Upper lobe of left lung (tissue), 6 donors: ENCODE data around the gene CLPSL1. TPM values are rescaled to one million over a fixed set of nuclear protein-coding genes. Genes with fewer than 3 reads are reported as not detected.

Experiments
- ATAC-seq, 2 donors: fragments of 200-7000 bp; cut with Tn5 transposase; one replicate each; pipeline ENCODE4 v1.9.1; 2022; ENCODE audit warnings: mild to moderate bottlenecking in 2 of 2, moderate library complexity in 2 of 2; ENCODE audit not compliant: low FRiP score in 2 of 2
- DNase-seq, 2 donors: peaks; one replicate each; pipeline ENCODE4 v3.0.0-alpha.2; 2019 to 2020
- H3K27ac ChIP-seq, 4 donors: fragments of 200-600 bp; sonication (generic); one replicate each; pipeline ENCODE4 v1.5.1; 2016 to 2019
- H3K27me3 ChIP-seq, 4 donors: fragments of 200-600 bp; sonication (generic); one replicate each; pipeline ENCODE4 v1.5.1; 2017 to 2019
- H3K36me3 ChIP-seq, 4 donors: fragments of 200-600 bp; sonication (generic); one replicate each; pipeline ENCODE4 v1.5.1; 2016 to 2019
- H3K4me1 ChIP-seq, 4 donors: fragments of 200-600 bp; sonication (generic); one replicate each; pipeline ENCODE4 v1.5.1; 2018 to 2019
- H3K4me3 ChIP-seq, 4 donors: fragments of 200-600 bp; sonication (generic); one replicate each; pipeline ENCODE4 v1.5.1; 2017 to 2019; ENCODE audit warnings: mild to moderate bottlenecking in 2 of 4, moderate library complexity in 1 of 4
- H3K9me3 ChIP-seq, 4 donors: fragments of 200-600 bp; sonication (generic); one replicate each; pipeline ENCODE4 v1.5.1; 2018 to 2019
- CTCF ChIP-seq, 6 experiments: fragments of 450-650 bp in 4 of 6; fragments of 200-600 bp in 2 of 6; sonication (generic) in 2 of 6; IDR thresholded peaks; one replicate each; pipeline ENCODE4 v1.5.1; 2016 to 2019; ENCODE audit warnings: antibody characterized with exemption in 6 of 6
- EP300 ChIP-seq, 4 donors: sonication (generic); formaldehyde crosslinking; IDR thresholded peaks; one replicate each; pipeline ENCODE4 v1.5.1; 2017; ENCODE audit warnings: antibody characterized with exemption in 4 of 4, control low read depth in 2 of 4
- POLR2A ChIP-seq, 4 donors: fragments of 450-650 bp; IDR thresholded peaks; one replicate each; pipeline ENCODE4 v1.5.1; 2016 to 2017; ENCODE audit warnings: antibody characterized with exemption in 4 of 4, mild to moderate bottlenecking in 2 of 4
- POLR2AphosphoS5 ChIP-seq, 2 donors: sonication (generic); formaldehyde crosslinking; IDR thresholded peaks; one replicate each; pipeline ENCODE4 v1.5.1; 2017; ENCODE audit warnings: antibody characterized with exemption in 2 of 2
- WGBS, 2 donors: methylation state at CpG; one replicate each; pipeline ENCODE4 v1.1.5; 2017 to 2018; 5-methylcytosine and 5-hydroxymethylcytosine counted together
- total RNA-seq, 6 donors: library from RNA; depleted of rRNA in 4 of 6; stranded (reverse); fragments of >200 nt in 4 of 6; gene quantifications; one replicate each; pipeline versions ENCODE4 v1.1.0 to v1.2.1, GENCODE V29; 2016 to 2021
- donor health status: DM: no; HTN: no; CAD: no; lungs with moderate emphysema.
- donor health status: DM: no; HTN: yes; CAD: no; lungs with severe emphysema.

CLPSL1 gene
- total RNA-seq, 6 donors from 2014 or later = not detected

GRCh38 chr6:35788423-35788982, 7.7 kb downstream of the CLPSL1 start:
- Histone ChIP-seq H3K27me3 (peaks cover 0 to 10% (median 4%) of the 10 kb centered on the region in 4 donors), H3K9me3 (no peaks in the 10 kb centered on the region), H3K4me3 (no peak overlapping the region), H3K27ac (no peak overlapping the region), H3K36me3 (no peaks in the 10 kb centered on the region), H3K4me1 (peaks cover 0 to 4% (median 0%) of the 10 kb centered on the region in 4 donors)
- ATAC-seq (no peak), DNase-seq (no peak)
- WGBS, 2 donors = 60 to 67% methylated on average over 4 of the region's 4 CpGs
- TF ChIP-seq EP300 (IDR thresholded peaks at IDR 0.05) (no peak), POLR2A (IDR thresholded peaks at IDR 0.05) (no peak), POLR2AphosphoS5 (IDR thresholded peaks at IDR 0.05) (no peak), CTCF (IDR thresholded peaks at IDR 0.05) (no peak)

- H3K4me1 ChIP-seq = peaks cover 0 to 4% (median 0%) of the 10 kb centered on the region in 4 donors
- TF ChIP-seq POLR2AphosphoS5 (IDR thresholded peaks at IDR 0.05) (no peak), EP300 (IDR thresholded peaks at IDR 0.05) (no peak), CTCF (IDR thresholded peaks at IDR 0.05) (no peak), POLR2A (IDR thresholded peaks at IDR 0.05) (no peak)
- peaks cover 0 to 10% (median 4%) of the 10 kb centered on the region in 4 donors for H3K27me3 ChIP-seq
- H3K9me3 ChIP-seq = no peaks in the 10 kb centered on the region
- H3K27ac ChIP-seq = no peak overlapping the region
- no peaks in the 10 kb centered on the region for H3K36me3 ChIP-seq
- 72 to 78% methylated on average over 5 of the region's 5 CpGs for WGBS, 2 donors
- ATAC-seq (no peak), DNase-seq (no peak)
- no peak overlapping the region for H3K4me3 ChIP-seq
Observed at GRCh38 chr6:35790683-35791082, 9.9 kb downstream of the CLPSL1 start.

- DNase-seq (no peak), ATAC-seq (peak in 1 of 2 donors; percentile 6)
- WGBS, 2 donors = 89 to 91% methylated on average over 17 of the region's 17 CpGs
Observed at GRCh38 chr6:35794536-35795452, 14.0 kb downstream of the CLPSL1 start.

GRCh38 chr6:35795453-35796071, 14.7 kb downstream of the CLPSL1 start:
- no peak overlapping the region for H3K4me3 ChIP-seq
- DNase-seq = no peak
- H3K4me1 ChIP-seq = no peaks in the 10 kb centered on the region
- TF ChIP-seq POLR2AphosphoS5 (IDR thresholded peaks at IDR 0.05) (no peak), CTCF (IDR thresholded peaks at IDR 0.05) (no peak), POLR2A (IDR thresholded peaks at IDR 0.05) (no peak), EP300 (IDR thresholded peaks at IDR 0.05) (no peak)
- H3K36me3 ChIP-seq = no peaks in the 10 kb centered on the region
- ATAC-seq = peak in 1 of 2 donors; percentile 12
- H3K27me3 ChIP-seq = no peaks in the 10 kb centered on the region
- WGBS, 2 donors = 92% methylated on average over 11 of the region's 11 CpGs
- no peak overlapping the region for H3K27ac ChIP-seq
- no peaks in the 10 kb centered on the region for H3K9me3 ChIP-seq

More at GRCh38 chr6:35794536-35795452, 14.0 kb downstream of the CLPSL1 start:
- Histone ChIP-seq H3K4me3 (no peak overlapping the region), H3K36me3 (no peaks in the 10 kb centered on the region), H3K27ac (no peak overlapping the region), H3K9me3 (no peaks in the 10 kb centered on the region), H3K4me1 (no peaks in the 10 kb centered on the region), H3K27me3 (no peaks in the 10 kb centered on the region)
- no peak for TF ChIP-seq CTCF (IDR thresholded peaks at IDR 0.05)
- TF ChIP-seq EP300 (IDR thresholded peaks at IDR 0.05) = no peak
- no peak for TF ChIP-seq POLR2A (IDR thresholded peaks at IDR 0.05)
- no peak for TF ChIP-seq POLR2AphosphoS5 (IDR thresholded peaks at IDR 0.05)
